Thyroid gland (tissue), 4 donors: ENCODE data around the gene CLPX. TPM values are rescaled to one million over a fixed set of nuclear protein-coding genes. Genes with fewer than 3 reads are reported as not detected.

Experiments used
- DNase-seq, 2 donors: peaks; one replicate each; pipeline ENCODE4 v3.0.0-alpha.2; 2019
- H3K27ac ChIP-seq, 3 donors: fragments of 200-600 bp; sonication (generic); 1 replicate in 2 of 3; 2 replicates in 1 of 3; pipeline ENCODE4 v1.5.1; 2016 to 2019; ENCODE audit warnings: mild to moderate bottlenecking in 1 of 3, moderate library complexity in 1 of 3
- H3K27me3 ChIP-seq: fragments of 200-600 bp; sonication (generic); one replicate; pipeline ENCODE4 v1.5.1; 2019
- H3K36me3 ChIP-seq, 2 donors: fragments of 200-600 bp; sonication (generic); one replicate each; pipeline ENCODE4 v1.5.1; 2016 to 2019
- H3K4me1 ChIP-seq, 2 donors: fragments of 200-600 bp; sonication (generic); one replicate each; pipeline ENCODE4 v1.5.1; 2017 to 2019
- H3K4me3 ChIP-seq, 3 donors: fragments of 200-600 bp; sonication (generic); replicated peaks in 1 of 3; 1 replicate in 2 of 3; 2 replicates in 1 of 3; pipeline ENCODE4 v1.5.1; 2016; ENCODE audit warnings: mild to moderate bottlenecking in 1 of 3
- H3K9me3 ChIP-seq: fragments of 200-600 bp; sonication (generic); one replicate; pipeline ENCODE4 v1.5.1; 2017
- POLR2A ChIP-seq, 2 donors: fragments of 450-650 bp; IDR thresholded peaks; one replicate each; pipeline ENCODE4 v1.6.1; 2017; ENCODE audit warnings: antibody characterized with exemption in 2 of 2, mild to moderate bottlenecking in 2 of 2, moderate library complexity in 1 of 2
- WGBS, 2 donors: methylation state at CpG; one replicate each; pipeline ENCODE4 v1.1.5; 2017; 5-methylcytosine and 5-hydroxymethylcytosine counted together
- intact Hi-C: fragments of 100-400 bp; cut with DNase I; formaldehyde crosslinking; loops from one replicate; pipeline ENCODE4 v1.15.1; 2023
- total RNA-seq, 4 donors: library from RNA; depleted of rRNA; stranded (reverse); fragments of >200 nt; gene quantifications; one replicate each; pipeline ENCODE4 v1.2.3, GENCODE V29; 2016
- TF ChIP-seq, protein P1 (sequence below), 6 experiments: fragments of 200-600 bp in 3 of 6; fragments of 450-650 bp in 3 of 6; sonication (generic) in 3 of 6; IDR thresholded peaks; one replicate each; pipeline ENCODE4 v1.5.1; 2016 to 2019; ENCODE audit warnings: antibody characterized with exemption in 6 of 6, mild to moderate bottlenecking in 2 of 6, inconsistent platforms in 1 of 6, moderate library complexity in 1 of 6

Gene CLPX
- total RNA-seq, 4 donors from 2014 or later: 37.9 to 57.5 (median 46.4) TPM

DNA sequence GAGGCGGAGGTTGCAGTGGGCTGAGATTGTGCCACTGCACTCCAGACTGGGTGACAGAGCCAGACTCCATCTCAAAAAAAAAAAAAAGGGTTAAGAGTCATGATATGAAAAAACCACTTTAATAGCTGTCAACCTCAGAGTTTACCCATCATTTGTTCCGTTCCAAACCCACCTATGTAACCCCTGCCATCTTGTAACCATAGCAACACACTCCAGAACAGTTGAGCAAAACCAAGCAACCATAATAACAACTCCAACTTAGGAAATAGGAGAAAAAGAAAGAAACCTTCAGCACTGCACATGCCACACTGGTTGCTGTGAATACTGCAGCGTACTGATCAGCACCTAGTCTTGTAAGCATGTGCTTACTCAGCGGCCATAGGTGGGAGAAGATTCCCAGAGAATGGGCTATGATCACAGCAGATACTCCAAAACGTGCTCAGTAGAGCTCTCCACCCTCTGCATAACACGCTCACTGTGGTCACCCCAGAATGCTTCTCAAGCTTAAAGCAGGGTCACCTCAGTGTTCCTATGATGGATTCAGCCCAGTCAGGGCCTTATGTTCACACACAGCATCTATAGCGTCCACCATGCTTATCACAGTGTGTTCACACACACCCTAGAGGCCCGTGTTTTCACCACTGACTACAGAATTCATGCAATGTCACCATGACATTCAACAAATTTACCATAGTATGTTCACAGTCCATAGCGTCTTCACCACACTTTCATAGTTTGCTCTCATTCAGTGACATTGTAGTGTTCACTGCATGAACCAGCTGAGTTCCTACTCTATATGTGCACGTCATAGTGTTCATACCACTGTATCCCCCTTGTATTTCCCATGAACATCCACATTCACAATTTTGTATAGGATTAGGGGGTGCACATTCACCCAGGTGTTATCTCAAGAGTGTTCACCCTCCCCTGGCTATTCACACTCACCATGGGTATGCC, 32.7 kb upstream of the CLPX start:
- WGBS, 2 donors: 75 to 83% methylated on average over 10 of the region's 10 CpGs
- TF ChIP-seq, protein P1, sequence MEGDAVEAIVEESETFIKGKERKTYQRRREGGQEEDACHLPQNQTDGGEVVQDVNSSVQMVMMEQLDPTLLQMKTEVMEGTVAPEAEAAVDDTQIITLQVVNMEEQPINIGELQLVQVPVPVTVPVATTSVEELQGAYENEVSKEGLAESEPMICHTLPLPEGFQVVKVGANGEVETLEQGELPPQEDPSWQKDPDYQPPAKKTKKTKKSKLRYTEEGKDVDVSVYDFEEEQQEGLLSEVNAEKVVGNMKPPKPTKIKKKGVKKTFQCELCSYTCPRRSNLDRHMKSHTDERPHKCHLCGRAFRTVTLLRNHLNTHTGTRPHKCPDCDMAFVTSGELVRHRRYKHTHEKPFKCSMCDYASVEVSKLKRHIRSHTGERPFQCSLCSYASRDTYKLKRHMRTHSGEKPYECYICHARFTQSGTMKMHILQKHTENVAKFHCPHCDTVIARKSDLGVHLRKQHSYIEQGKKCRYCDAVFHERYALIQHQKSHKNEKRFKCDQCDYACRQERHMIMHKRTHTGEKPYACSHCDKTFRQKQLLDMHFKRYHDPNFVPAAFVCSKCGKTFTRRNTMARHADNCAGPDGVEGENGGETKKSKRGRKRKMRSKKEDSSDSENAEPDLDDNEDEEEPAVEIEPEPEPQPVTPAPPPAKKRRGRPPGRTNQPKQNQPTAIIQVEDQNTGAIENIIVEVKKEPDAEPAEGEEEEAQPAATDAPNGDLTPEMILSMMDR (IDR thresholded peaks at IDR 0.05): no peak
- no peak for TF ChIP-seq POLR2A (IDR thresholded peaks at IDR 0.05)
- no peaks in the 10 kb centered on the region for H3K9me3 ChIP-seq
- no peak for DNase-seq
- no peaks in the 10 kb centered on the region for H3K36me3 ChIP-seq
- H3K4me3 ChIP-seq: no peak overlapping the region
- H3K4me1 ChIP-seq: no peaks in the 10 kb centered on the region
- intact Hi-C loops: no loop called here
- H3K27ac ChIP-seq: no peak overlapping the region
- no peaks in the 10 kb centered on the region for H3K27me3 ChIP-seq

DNA sequence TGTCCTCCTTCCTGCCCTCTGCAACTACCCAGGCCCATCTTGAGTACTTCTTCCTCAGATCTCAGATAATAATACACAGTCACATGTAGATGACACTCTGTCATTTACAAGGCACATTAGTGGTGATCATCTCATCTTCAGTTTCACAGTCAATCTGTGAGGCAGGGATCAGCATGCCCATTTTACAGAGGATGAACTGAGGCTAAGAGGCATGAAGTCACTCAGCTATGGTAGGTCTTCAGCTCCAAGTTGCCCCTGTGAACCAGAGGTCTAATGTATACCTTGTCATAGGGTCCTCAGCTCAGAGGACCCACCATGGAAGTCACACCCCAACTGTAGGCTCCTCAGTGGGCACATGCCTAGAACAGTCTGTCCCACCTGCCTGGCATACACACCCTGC, 30.4 kb upstream of the CLPX start:
- Histone ChIP-seq H3K4me3 (no peak overlapping the region), H3K4me1 (peaks cover 16 to 19% of the 10 kb centered on the region in 2 donors), H3K9me3 (no peaks in the 10 kb centered on the region), H3K36me3 (no peaks in the 10 kb centered on the region), H3K27me3 (no peaks in the 10 kb centered on the region), H3K27ac (no peak overlapping the region)
- intact Hi-C loops: no loop called here
- no peak for DNase-seq
- TF ChIP-seq, protein P1 (IDR thresholded peaks at IDR 0.05): no peak
- TF ChIP-seq POLR2A (IDR thresholded peaks at IDR 0.05): no peak

DNA sequence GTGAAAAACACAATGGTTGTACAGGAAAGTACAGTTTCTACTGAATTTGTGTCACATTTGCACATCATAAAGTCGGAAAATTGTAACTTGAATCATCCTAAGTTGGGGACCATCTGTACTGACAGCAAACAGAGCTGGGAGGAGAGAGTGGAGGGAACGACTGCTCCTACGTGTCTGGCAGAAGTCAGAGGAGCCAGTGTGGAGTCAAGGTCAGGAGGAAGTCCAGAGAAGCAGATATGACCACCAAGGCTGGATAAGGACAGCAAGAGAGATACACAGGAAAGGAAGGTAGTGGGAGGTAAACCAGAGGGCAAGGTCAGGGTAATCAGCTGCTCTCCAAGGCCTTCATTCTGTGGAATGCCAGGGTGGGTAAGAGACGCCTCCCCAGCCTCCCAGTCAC, 28.9 kb upstream of the CLPX start:
- 83 to 90% methylated on average over 4 of the region's 4 CpGs for WGBS, 2 donors
- no peak for TF ChIP-seq POLR2A (IDR thresholded peaks at IDR 0.05)
- TF ChIP-seq, protein P1 (IDR thresholded peaks at IDR 0.05): no peak
- Histone ChIP-seq H3K4me3 (no peak overlapping the region), H3K27ac (no peak overlapping the region), H3K4me1 (peaks cover 26 to 34% of the 10 kb centered on the region in 2 donors), H3K27me3 (no peaks in the 10 kb centered on the region), H3K36me3 (no peaks in the 10 kb centered on the region), H3K9me3 (no peaks in the 10 kb centered on the region)
- no peak for DNase-seq
- intact Hi-C loops: no loop called here

DNA sequence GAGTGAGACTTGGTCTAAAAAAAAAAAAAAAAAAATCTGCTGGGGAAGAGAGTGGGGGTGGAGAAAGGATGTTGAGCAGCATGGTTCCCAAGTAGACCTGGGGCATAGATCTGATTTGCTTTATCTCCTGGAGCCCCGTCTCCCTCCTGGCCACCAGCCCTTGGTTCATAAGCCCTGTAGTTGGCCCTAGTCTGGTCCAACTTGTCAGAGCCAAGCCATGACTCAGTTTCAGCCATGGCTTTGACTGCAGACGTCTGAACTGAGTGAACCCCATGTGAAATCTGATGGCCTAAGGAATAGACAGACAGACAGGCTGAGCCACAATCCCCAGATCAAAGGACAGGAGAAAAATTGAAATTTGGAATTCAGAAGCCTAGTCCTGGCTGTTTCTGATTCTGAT, 28.1 kb upstream of the CLPX start:
- intact Hi-C loops: no loop called here
- Histone ChIP-seq H3K4me1 (peaks cover 26 to 39% of the 10 kb centered on the region in 2 donors), H3K4me3 (no peak overlapping the region), H3K9me3 (no peaks in the 10 kb centered on the region), H3K36me3 (no peaks in the 10 kb centered on the region), H3K27me3 (no peaks in the 10 kb centered on the region), H3K27ac (no peak overlapping the region)
- 80 to 94% methylated on average over 2 of the region's 2 CpGs for WGBS, 2 donors
- TF ChIP-seq POLR2A (IDR thresholded peaks at IDR 0.05): no peak
- TF ChIP-seq, protein P1 (IDR thresholded peaks at IDR 0.05): no peak
- DNase-seq: no peak

DNA sequence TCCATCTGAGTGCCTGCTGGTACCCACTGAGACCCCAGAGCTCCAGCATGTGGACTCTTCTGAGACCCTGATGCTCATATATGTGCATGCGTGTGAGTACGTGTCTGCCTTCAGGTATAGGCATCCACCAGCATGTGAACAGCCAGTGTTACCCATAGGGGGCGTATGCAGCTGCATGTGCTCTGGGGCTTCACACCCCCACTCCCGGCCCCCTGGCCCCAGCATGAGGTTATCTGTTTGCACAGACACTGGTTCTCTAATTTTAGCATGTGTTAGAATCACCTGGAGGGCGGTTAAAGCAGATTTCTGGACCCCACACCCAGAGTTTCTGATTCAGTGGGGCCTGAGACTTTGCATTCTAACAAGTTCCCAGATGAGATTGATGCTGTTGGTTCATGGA, 27.0 kb upstream of the CLPX start:
- TF ChIP-seq POLR2A (IDR thresholded peaks at IDR 0.05): no peak
- TF ChIP-seq, protein P1 (IDR thresholded peaks at IDR 0.05): peak in 1 of 6 experiments; percentile 27
- 82 to 84% methylated on average over 5 of the region's 5 CpGs for WGBS, 2 donors
- Histone ChIP-seq H3K27ac (peak overlapping the region in 1 of 3 donors; percentile 3), H3K36me3 (no peaks in the 10 kb centered on the region), H3K4me3 (no peak overlapping the region), H3K4me1 (peaks cover 26 to 39% of the 10 kb centered on the region in 2 donors), H3K27me3 (no peaks in the 10 kb centered on the region), H3K9me3 (no peaks in the 10 kb centered on the region)
- DNase-seq: no peak
- intact Hi-C loops: no loop called here
